ENCODE data around the gene CLMN. TPM values are rescaled to one million over a fixed set of nuclear protein-coding genes. Genes with fewer than 3 reads are reported as not detected.

CLMN gene
- total and polyA plus RNA-seq, 9 of the 15 experiments (the other 6 are each of a cell fraction or from before 2014, with no cell fraction given) = 0.01 to 0.18 (median 0.07) TPM; not detected in 4

DNA sequence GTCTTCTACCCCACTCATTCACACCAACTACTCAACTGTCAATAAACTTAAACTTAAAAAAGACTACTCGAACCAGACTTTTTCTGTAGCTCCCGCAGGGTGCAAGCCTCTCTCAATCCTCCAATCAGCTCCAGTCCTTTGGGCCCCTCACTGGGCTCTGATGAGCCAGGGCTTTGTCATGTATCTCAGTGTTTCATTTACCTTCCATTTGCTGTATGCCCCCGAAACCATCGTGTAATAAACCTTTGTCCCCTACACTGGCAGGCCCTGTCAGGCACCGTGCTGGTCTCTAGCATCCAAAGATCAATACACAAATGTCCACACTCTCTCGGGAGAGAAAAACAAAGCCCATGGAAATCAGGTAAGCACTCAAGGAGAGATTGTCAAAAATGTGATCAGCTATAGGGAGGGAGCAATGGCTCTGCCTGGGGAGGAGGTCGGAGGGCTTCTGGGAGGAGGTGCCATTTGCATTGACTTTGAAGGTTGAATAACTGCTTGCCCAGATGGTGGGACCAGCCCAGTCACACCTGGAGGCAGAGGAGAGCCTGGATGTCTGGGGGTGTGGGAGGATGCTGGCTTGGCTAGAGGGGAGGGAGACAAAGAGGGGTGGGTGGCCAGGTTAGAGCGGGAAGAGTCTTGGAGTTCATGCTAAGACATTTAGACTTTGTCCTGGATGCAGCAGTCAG, 120.3 kb downstream of the CLMN start:
- DNase-seq (ENCODE audit: extremely low read depth in 1 of 4, low spot score in 3 of 4) = no peak
- intact Hi-C loops (cut with micrococcal nuclease) = loop anchor here (10.0 kb wide), 1 partner anchor 105 kb away; no protein-coding TSS in a partner anchor

More for the DNA sequence above, 120.3 kb downstream of the CLMN start:
- ChIA-PET POLR2A (no interaction called here), CTCF (ENCODE audit: low intra/inter-chr PET ratio) (no interaction called here)
- Histone ChIP-seq H3K36me3 (ENCODE audit: control insufficient read depth, insufficient read depth, low read length) (no peaks in the 10 kb centered on the region), H3K27ac (ENCODE audit: extremely low read depth, low read depth, low read length) (no peak overlapping the region), H2AFZ (ENCODE audit: low read depth, low read length) (no peak overlapping the region), H3K4me1 (replicated peaks in 1 of 2; ENCODE audit: control insufficient read depth in 2 of 2, insufficient read depth in 2 of 2, low read length in 2 of 2) (no peaks in the 10 kb centered on the region), H3K4me2 (ENCODE audit: insufficient read depth, low read length) (no peak overlapping the region), H3K27me3 (ENCODE audit: control insufficient read depth in 2 of 2, insufficient read depth in 2 of 2, low read length in 2 of 2) (peaks cover 0 to 11% of the 10 kb centered on the region in 2 experiments; a peak in 2 of 5 replicates), H3K9me1 (ENCODE audit: control insufficient read depth, insufficient read depth, low read length) (no peaks in the 10 kb centered on the region), H3K9me3 (replicated peaks; ENCODE audit: control insufficient read depth, insufficient read depth, low read depth, low read length) (no peaks in the 10 kb centered on the region), H3K4me3 (no peak overlapping the region), H3K79me2 (ENCODE audit: control insufficient read depth, insufficient read depth, low read length) (no peaks in the 10 kb centered on the region), H4K20me1 (replicated peaks; ENCODE audit: control insufficient read depth, insufficient read depth, low read length) (no peaks in the 10 kb centered on the region), H3K9ac (ENCODE audit: insufficient read depth in 1 of 2, low read depth in 2 of 2, low read length in 2 of 2) (no peak overlapping the region)
- ATAC-seq (no peak), FAIRE-seq (no peak)
- TF ChIP-seq, protein P1, sequence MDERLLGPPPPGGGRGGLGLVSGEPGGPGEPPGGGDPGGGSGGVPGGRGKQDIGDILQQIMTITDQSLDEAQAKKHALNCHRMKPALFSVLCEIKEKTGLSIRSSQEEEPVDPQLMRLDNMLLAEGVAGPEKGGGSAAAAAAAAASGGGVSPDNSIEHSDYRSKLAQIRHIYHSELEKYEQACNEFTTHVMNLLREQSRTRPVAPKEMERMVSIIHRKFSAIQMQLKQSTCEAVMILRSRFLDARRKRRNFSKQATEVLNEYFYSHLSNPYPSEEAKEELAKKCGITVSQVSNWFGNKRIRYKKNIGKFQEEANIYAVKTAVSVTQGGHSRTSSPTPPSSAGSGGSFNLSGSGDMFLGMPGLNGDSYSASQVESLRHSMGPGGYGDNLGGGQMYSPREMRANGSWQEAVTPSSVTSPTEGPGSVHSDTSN (CRISPR knock-in tag; IDR thresholded peaks at IDR 0.05; ENCODE audit: low read depth) = no peak
- TF ChIP-seq, protein P1 (tag; conservative IDR thresholded peaks at IDR 0.05; ENCODE audit: low read depth) = no peak
- no peak for TF ChIP-seq KDM5B (IDR thresholded peaks at IDR 0.05; ENCODE audit: insufficient replicate concordance, low read depth, low read length)
- TF ChIP-seq GATA2 (CRISPR knock-in tag; IDR thresholded peaks at IDR 0.05) = no peak
- TF ChIP-seq ZFP36 (IDR thresholded peaks at IDR 0.05; ENCODE audit: low read depth, low read length, partially characterized antibody) = peak; percentile 17
- TF ChIP-seq MIER1 (IDR thresholded peaks at IDR 0.05; ENCODE audit: low read depth) = no peak
- TF ChIP-seq PCBP2 (IDR thresholded peaks at IDR 0.05; ENCODE audit: low read depth, low read length, poor library complexity, severe bottlenecking) = no peak
- in situ Hi-C loops (cut with MboI) = no loop called here
- 1% methylated on average over 8 of the region's 8 CpGs for WGBS (ENCODE audit: insufficient coverage, low coverage, missing lambda C conversion rate)
- no TSS peak for BruUV-seq (replicated peaks)

Data from K562 (cell line).